Measurements from ENCODE around the gene SEC24A.
"Not testable (repeated sequence)": the region's sequence is repeated elsewhere in the genome, so short reads cannot be mapped to it uniquely, and the experiment has no call there.

The SEC24A gene

GRCh38 chr5:134758504-134759341 is 110.1 kb downstream of the SEC24A start, which contains the start of gene DDX46:
DDX46 (plus strand) TSS chr5:134758779; CDS start chr5:134758939, 160 bp downstream.
- peak; percentile 90 for DNase-seq

- not testable (repeated sequence) for DNase-seq
Observed at GRCh38 chr5:134767528-134768291, 119.1 kb downstream of the SEC24A start.

- no peak for DNase-seq
Observed at GRCh38 chr5:134769206-134769605, 120.6 kb downstream of the SEC24A start.

GRCh38 chr5:134772461-134773125 is 124.0 kb downstream of the SEC24A start:
- DNase-seq: no peak

- DNase-seq: no peak
Observed at GRCh38 chr5:134777366-134777765, 128.8 kb downstream of the SEC24A start.
